ENCODE results near the gene ICA1.

DNA sequence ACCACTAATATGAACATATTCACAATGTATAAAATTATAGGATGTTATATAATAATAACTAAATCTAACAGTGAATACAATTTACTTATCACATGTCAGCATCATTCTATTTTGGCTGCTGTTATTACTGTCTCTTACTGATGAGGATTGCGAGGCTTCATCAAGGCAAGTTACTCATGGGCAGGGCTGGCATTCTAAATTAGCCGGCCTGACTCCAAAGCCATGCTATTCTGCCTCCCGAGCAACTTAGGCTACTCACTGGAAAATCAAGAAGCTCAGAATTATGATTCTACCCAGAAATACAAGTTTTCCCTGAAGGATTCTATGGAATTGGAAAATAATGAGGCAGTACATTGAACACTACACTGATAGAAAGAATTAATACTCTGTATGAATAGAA lies 101.7 kb downstream of the ICA1 start:
- TF ChIP-seq GATA3 (IDR thresholded peaks at IDR 0.05; ENCODE audit: low read depth, low read length) (no peak), GATA2 (IDR thresholded peaks at IDR 0.05; ENCODE audit: low read depth, low read length) (no peak)
